ENCODE data around the gene XXYLT1. TPM values are rescaled to one million over a fixed set of nuclear protein-coding genes. Genes with fewer than 3 reads are reported as not detected.

The XXYLT1 gene
- total RNA-seq, 4 donors from 2014 or later: 9.6 to 17.7 (median 13.2) TPM

DNA sequence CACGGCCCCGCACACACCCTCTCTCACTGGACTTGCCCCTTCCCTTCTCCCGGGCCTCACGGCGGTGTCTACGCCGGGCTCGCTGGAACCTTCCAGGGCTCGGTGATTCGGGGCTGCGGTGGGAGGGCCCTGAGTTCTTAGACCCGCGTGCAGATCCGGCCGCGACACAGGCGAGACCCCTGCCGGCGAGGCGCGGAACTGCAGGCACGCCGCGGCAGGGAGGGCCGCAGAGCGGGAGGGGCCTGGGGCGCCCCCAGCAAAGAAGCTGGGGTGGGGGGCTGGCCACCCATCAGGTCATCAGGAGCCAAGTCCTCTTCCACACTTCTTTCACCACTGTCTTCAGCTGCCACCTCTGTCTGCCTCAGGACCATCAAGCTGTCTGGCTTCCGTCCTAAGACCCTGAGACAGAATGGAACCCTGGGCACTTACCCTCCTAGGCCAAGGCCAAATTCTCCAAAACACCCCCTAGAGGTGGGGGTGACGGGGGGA is 164.5 kb downstream of the XXYLT1 start:
- Histone ChIP-seq H3K27ac (no peak overlapping the region), H3K4me3 (peak overlapping the region in 1 of 4 donors; percentile 32), H3K36me3 (no peaks in the 10 kb centered on the region), H3K9me3 (no peaks in the 10 kb centered on the region), H3K4me1 (peaks cover 0 to 19% (median 0%) of the 10 kb centered on the region in 4 donors), H3K27me3 (no peaks in the 10 kb centered on the region)
- 4 to 6% methylated on average over 29 of the region's 29 CpGs for WGBS, 2 donors
- peak; percentile 28 to 46 for DNase-seq (ENCODE audit: low spot score in 2 of 2)
- TF ChIP-seq, protein P1, sequence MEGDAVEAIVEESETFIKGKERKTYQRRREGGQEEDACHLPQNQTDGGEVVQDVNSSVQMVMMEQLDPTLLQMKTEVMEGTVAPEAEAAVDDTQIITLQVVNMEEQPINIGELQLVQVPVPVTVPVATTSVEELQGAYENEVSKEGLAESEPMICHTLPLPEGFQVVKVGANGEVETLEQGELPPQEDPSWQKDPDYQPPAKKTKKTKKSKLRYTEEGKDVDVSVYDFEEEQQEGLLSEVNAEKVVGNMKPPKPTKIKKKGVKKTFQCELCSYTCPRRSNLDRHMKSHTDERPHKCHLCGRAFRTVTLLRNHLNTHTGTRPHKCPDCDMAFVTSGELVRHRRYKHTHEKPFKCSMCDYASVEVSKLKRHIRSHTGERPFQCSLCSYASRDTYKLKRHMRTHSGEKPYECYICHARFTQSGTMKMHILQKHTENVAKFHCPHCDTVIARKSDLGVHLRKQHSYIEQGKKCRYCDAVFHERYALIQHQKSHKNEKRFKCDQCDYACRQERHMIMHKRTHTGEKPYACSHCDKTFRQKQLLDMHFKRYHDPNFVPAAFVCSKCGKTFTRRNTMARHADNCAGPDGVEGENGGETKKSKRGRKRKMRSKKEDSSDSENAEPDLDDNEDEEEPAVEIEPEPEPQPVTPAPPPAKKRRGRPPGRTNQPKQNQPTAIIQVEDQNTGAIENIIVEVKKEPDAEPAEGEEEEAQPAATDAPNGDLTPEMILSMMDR (IDR thresholded peaks at IDR 0.05): peak; percentile 98 to 100 (median 99)
- TF ChIP-seq POLR2A (IDR thresholded peaks at IDR 0.05) (no peak), EP300 (IDR thresholded peaks at IDR 0.05) (peak in 1 of 2 donors; percentile 27)

DNA sequence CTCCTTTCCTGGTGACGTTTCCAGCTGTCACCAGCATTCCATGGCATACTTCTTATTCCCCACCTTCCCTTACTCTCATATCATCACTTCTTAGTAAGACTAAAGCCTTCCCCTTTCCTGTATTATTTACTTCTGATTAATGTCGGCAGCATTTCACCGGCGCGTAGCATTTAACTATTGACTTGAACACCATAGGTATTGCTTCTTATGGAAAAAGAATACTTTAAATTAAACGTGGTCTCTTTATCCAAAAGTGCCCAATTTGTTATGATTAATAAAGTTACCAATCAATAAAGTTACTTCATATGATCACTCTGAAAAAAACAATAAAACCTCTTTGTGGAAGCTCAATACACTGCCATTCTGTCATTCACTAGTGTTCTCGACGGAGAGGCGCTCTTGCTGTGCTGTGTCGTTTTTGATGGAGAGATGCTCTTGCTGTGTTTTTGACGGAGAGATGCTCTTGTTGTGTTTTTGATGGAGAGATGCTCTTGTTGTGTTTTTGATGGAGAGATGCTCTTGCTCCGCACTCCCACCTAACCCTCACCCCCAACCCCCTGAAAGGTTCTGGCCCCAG is 165.0 kb downstream of the XXYLT1 start:
- H3K27me3 ChIP-seq: no peaks in the 10 kb centered on the region
- H3K36me3 ChIP-seq: no peaks in the 10 kb centered on the region
- H3K9me3 ChIP-seq: no peaks in the 10 kb centered on the region
- H3K4me1 ChIP-seq: peaks cover 0 to 19% (median 0%) of the 10 kb centered on the region in 4 donors
- no peak overlapping the region for H3K27ac ChIP-seq
- DNase-seq (ENCODE audit: low spot score in 2 of 2): no peak
- TF ChIP-seq POLR2A (IDR thresholded peaks at IDR 0.05) (no peak), EP300 (IDR thresholded peaks at IDR 0.05) (no peak)
- TF ChIP-seq, protein P1 (IDR thresholded peaks at IDR 0.05): no peak
- peak overlapping the region in 1 of 4 donors; percentile 32 for H3K4me3 ChIP-seq
- WGBS, 2 donors: 77 to 78% methylated on average over 12 of the region's 12 CpGs

DNA sequence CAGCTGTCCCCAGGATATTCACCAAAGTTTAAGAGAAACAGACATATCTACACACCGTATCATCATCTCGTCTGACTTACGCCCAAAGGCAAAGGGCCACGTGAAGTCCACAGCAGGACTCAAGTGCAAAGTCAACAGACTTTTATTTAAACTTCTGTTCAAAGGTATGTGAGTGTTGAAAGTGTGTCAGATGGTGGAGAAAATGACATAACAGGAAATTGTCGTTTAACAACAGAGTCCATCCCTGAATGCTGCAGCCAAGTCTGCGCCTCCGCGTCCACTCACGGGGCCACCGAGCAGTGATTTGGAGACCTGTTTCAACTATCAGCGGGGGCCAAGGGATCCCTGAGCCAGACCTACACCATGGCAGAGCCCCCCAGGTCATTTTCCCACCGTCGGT is 165.6 kb downstream of the XXYLT1 start:
- DNase-seq (ENCODE audit: low spot score in 2 of 2): no peak
- no peaks in the 10 kb centered on the region for H3K27me3 ChIP-seq
- 89 to 90% methylated on average over 13 of the region's 13 CpGs for WGBS, 2 donors
- no peaks in the 10 kb centered on the region for H3K9me3 ChIP-seq
- no peaks in the 10 kb centered on the region for H3K36me3 ChIP-seq
- no peak overlapping the region for H3K4me3 ChIP-seq
- H3K27ac ChIP-seq: no peak overlapping the region
- no peak for TF ChIP-seq EP300 (IDR thresholded peaks at IDR 0.05)
- TF ChIP-seq POLR2A (IDR thresholded peaks at IDR 0.05): no peak
- TF ChIP-seq, protein P1 (IDR thresholded peaks at IDR 0.05): no peak
- peaks cover 0 to 19% (median 0%) of the 10 kb centered on the region in 4 donors for H3K4me1 ChIP-seq

DNA sequence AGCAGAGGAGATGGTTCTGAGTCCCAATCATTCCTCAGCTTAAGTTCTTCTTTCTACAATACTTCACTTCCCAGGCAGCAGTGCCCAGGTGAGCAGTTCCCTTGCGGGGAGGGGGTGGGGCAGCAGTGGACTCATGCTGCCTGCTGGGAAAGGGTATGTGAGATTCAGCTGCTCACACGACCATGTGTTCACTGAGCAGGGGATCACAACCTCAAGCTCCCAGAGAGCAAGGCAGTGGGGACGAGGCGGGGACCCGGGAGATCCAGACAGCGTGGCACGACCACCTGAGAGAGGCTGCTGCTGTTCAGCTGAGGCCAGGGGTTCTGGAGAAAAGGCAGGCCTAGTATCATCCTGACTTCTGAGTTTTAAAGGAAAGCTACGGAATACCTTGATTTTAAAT is 166.6 kb downstream of the XXYLT1 start:
- Histone ChIP-seq H3K9me3 (no peaks in the 10 kb centered on the region), H3K36me3 (no peaks in the 10 kb centered on the region), H3K27ac (no peak overlapping the region), H3K27me3 (no peaks in the 10 kb centered on the region), H3K4me3 (no peak overlapping the region), H3K4me1 (peaks cover 0 to 19% (median 0%) of the 10 kb centered on the region in 4 donors)
- WGBS, 2 donors: 91% methylated on average over 8 of the region's 8 CpGs
- no peak for DNase-seq (ENCODE audit: low spot score in 2 of 2)
- TF ChIP-seq EP300 (IDR thresholded peaks at IDR 0.05) (no peak), POLR2A (IDR thresholded peaks at IDR 0.05) (no peak)
- TF ChIP-seq, protein P1 (IDR thresholded peaks at IDR 0.05): no peak

DNA sequence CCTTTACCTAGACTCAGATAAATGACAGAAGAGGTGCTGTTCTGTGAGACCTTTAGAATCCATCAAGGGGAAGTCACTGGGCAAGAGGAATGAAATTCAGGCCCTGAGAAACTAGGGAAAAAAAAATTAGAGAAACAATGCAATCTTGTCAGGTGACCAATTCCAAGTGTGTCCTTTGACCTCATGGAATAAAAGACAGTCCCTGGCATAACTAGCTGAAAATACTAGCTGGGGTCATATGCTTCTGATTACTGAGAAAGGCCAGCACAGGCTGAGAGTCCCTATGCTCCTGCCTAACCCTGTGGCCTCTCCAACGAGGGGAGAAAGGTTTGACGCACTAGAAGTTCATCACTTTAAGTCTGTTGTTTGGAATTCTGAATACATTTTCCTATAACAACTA is 167.3 kb downstream of the XXYLT1 start:
- H3K4me3 ChIP-seq: no peak overlapping the region
- no peaks in the 10 kb centered on the region for H3K9me3 ChIP-seq
- no peak for DNase-seq (ENCODE audit: low spot score in 2 of 2)
- 58 to 75% methylated on average over 2 of the region's 2 CpGs for WGBS, 2 donors
- H3K27me3 ChIP-seq: no peaks in the 10 kb centered on the region
- TF ChIP-seq, protein P1 (IDR thresholded peaks at IDR 0.05): no peak
- TF ChIP-seq POLR2A (IDR thresholded peaks at IDR 0.05): no peak
- TF ChIP-seq EP300 (IDR thresholded peaks at IDR 0.05): no peak
- no peak overlapping the region for H3K27ac ChIP-seq
- H3K4me1 ChIP-seq: peaks cover 0 to 19% (median 0%) of the 10 kb centered on the region in 4 donors
- no peaks in the 10 kb centered on the region for H3K36me3 ChIP-seq

Data from tibial nerve (tissue), 4 donors.